Measurements from ENCODE around the gene RAB3C. TPM values are rescaled to one million over a fixed set of nuclear protein-coding genes. Genes with fewer than 3 reads are reported as not detected.
"Not testable (repeated sequence)": the region's sequence is repeated elsewhere in the genome, so short reads cannot be mapped to it uniquely, and the experiment has no call there.

The RAB3C gene, protein sequence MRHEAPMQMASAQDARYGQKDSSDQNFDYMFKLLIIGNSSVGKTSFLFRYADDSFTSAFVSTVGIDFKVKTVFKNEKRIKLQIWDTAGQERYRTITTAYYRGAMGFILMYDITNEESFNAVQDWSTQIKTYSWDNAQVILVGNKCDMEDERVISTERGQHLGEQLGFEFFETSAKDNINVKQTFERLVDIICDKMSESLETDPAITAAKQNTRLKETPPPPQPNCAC
- total RNA-seq: 1 to 10 TPM in 2 of 3 donors, under 1 TPM in 1; 0.29 to 6.1 (median 2.6) TPM

DNA sequence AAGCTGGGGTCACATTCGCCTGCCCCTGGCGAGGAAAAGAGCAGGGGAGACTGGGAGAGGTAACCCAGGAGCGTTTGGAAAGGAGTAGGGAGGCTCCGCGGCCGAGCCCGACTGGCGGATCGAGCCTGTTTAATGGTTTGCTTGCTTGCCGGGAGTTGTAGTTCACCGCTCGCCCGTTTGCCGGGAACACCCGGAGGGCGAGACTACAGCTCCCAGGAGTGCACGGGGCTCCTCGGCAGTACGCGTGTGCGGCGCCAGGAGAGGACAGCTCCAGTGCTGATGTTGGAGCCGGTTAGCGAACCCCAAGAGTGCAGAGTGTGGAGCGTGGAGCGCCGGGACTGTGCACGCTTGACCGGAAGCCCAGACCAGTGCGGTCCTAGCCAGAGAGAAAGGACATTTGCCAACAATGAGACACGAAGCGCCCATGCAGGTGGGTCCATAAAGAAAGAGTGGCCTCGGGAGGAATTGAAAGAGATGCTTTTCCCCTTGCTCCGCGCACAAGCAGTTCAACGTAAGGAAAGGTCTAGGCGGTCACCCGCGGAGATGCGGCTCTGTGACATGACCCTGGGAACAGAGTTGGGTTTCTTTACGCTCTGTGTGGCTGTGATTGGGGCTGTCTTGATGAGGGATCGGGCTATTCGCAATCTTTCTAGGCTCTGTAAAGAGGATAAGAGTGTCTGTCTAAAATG lies at the start of gene RAB3C:
Gene RAB3C (plus strand): TSS at position 273 of the 689 bp plus-strand sequence. CDS start 134 bp downstream, at position 407.
- peak within 1 kb of the TSS; percentile 38 to 66 (median 50) for H3K4me3 ChIP-seq
- no peaks in the 10 kb centered on the region for H3K4me1 ChIP-seq
- no peaks in the 10 kb centered on the region for H3K9me3 ChIP-seq
- peak; percentile 76 to 87 for DNase-seq (ENCODE audit: low spot score in 2 of 2)
- H3K36me3 ChIP-seq: no peaks in the 10 kb centered on the region
- H3K27ac ChIP-seq: no peak within 1 kb of the TSS
- peaks cover 0 to 36% of the 10 kb centered on the region in 2 donors for H3K27me3 ChIP-seq
- intact Hi-C loops (cut with DNase I; ENCODE audit: low total_unique reads): no loop called here
- TF ChIP-seq, protein P1, sequence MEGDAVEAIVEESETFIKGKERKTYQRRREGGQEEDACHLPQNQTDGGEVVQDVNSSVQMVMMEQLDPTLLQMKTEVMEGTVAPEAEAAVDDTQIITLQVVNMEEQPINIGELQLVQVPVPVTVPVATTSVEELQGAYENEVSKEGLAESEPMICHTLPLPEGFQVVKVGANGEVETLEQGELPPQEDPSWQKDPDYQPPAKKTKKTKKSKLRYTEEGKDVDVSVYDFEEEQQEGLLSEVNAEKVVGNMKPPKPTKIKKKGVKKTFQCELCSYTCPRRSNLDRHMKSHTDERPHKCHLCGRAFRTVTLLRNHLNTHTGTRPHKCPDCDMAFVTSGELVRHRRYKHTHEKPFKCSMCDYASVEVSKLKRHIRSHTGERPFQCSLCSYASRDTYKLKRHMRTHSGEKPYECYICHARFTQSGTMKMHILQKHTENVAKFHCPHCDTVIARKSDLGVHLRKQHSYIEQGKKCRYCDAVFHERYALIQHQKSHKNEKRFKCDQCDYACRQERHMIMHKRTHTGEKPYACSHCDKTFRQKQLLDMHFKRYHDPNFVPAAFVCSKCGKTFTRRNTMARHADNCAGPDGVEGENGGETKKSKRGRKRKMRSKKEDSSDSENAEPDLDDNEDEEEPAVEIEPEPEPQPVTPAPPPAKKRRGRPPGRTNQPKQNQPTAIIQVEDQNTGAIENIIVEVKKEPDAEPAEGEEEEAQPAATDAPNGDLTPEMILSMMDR (IDR thresholded peaks at IDR 0.05): peak in 2 of 3 donors; percentile 9 to 20
- TF ChIP-seq POLR2AphosphoS5 (IDR thresholded peaks at IDR 0.05): peak in 1 of 3 donors; percentile 37
- TF ChIP-seq POLR2A (IDR thresholded peaks at IDR 0.05): no peak

- H3K27ac ChIP-seq; H3K27me3 ChIP-seq; intact Hi-C loops (cut with DNase I; ENCODE audit: low total_unique reads); H3K4me3 ChIP-seq; H3K4me1 ChIP-seq; H3K9me3 ChIP-seq; DNase-seq (ENCODE audit: low spot score in 2 of 2); H3K36me3 ChIP-seq: not testable (repeated sequence)
Measured at GRCh38 chr5:58541935-58542334, 40.9 kb upstream of the RAB3C start.

- H3K4me1 ChIP-seq: no peaks in the 10 kb centered on the region
- H3K4me3 ChIP-seq: no peak overlapping the region
- no peaks in the 10 kb centered on the region for H3K27me3 ChIP-seq
- no peaks in the 10 kb centered on the region for H3K36me3 ChIP-seq
- intact Hi-C loops (cut with DNase I; ENCODE audit: low total_unique reads): no loop called here
- DNase-seq (ENCODE audit: low spot score in 2 of 2): no peak
- TF ChIP-seq POLR2A (IDR thresholded peaks at IDR 0.05): no peak
- no peak for TF ChIP-seq POLR2AphosphoS5 (IDR thresholded peaks at IDR 0.05)
- TF ChIP-seq, protein P1 (IDR thresholded peaks at IDR 0.05): no peak
- no peaks in the 10 kb centered on the region for H3K9me3 ChIP-seq
- H3K27ac ChIP-seq: no peak overlapping the region
Measured at GRCh38 chr5:58542709-58543108, 40.2 kb upstream of the RAB3C start.

DNA sequence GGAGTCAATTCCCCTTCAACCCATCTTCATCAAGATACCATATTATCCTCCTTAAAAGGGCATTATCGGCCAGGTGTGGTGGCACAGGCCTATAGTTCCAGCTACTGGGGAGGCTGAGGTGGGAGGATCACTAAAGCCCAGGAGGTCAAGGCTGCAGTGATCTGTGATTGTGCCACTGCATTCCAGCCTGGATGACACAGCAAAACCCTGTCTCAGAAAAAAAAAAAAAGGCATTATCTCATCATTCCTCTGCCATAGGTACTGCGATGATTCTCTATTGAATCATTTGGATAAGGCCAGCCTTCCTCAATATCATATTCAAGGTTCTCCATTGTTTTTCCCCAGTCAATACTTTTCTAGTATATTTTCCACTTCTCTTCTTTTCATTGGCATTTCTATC lies 39.2 kb upstream of the RAB3C start:
- no peaks in the 10 kb centered on the region for H3K9me3 ChIP-seq
- DNase-seq (ENCODE audit: low spot score in 2 of 2): no peak
- H3K27me3 ChIP-seq: no peaks in the 10 kb centered on the region
- TF ChIP-seq POLR2AphosphoS5 (IDR thresholded peaks at IDR 0.05): no peak
- TF ChIP-seq, protein P1 (IDR thresholded peaks at IDR 0.05): no peak
- TF ChIP-seq POLR2A (IDR thresholded peaks at IDR 0.05): no peak
- H3K4me1 ChIP-seq: no peaks in the 10 kb centered on the region
- H3K36me3 ChIP-seq: no peaks in the 10 kb centered on the region
- no peak overlapping the region for H3K4me3 ChIP-seq
- intact Hi-C loops (cut with DNase I; ENCODE audit: low total_unique reads): no loop called here
- no peak overlapping the region for H3K27ac ChIP-seq

DNA sequence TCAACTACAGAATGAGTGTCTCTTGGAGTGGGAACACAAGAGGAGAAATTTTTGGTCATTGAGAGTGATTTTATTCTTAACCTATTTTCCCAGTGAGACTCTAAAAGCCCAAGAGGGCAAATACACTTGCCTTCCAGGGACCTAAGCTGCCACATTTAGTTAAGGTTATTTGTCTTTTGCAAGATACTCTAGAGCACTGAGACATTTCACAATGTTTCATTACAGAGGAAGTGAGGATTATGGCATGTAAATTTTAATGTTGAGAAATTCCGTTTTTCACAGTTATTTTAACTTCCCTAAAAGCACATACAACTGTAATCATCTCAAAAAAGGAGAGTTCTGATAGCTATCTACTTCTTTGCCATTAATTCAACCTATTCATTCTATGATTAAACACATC lies 38.7 kb upstream of the RAB3C start:
- H3K27me3 ChIP-seq: no peaks in the 10 kb centered on the region
- intact Hi-C loops (cut with DNase I; ENCODE audit: low total_unique reads): no loop called here
- H3K9me3 ChIP-seq: no peaks in the 10 kb centered on the region
- H3K4me3 ChIP-seq: no peak overlapping the region
- no peaks in the 10 kb centered on the region for H3K36me3 ChIP-seq
- TF ChIP-seq POLR2AphosphoS5 (IDR thresholded peaks at IDR 0.05) (no peak), POLR2A (IDR thresholded peaks at IDR 0.05) (no peak)
- TF ChIP-seq, protein P1 (IDR thresholded peaks at IDR 0.05): no peak
- H3K4me1 ChIP-seq: no peaks in the 10 kb centered on the region
- DNase-seq (ENCODE audit: low spot score in 2 of 2): no peak
- no peak overlapping the region for H3K27ac ChIP-seq

Measured in breast epithelium (tissue), 4 donors.